Liver (tissue), 9 donors: ENCODE results near the gene ATP6V1G2. TPM values are rescaled to one million over a fixed set of nuclear protein-coding genes. Genes with fewer than 3 reads are reported as not detected.

ENCODE experiments used
- DNase-seq: peaks from one replicate; pipeline ENCODE4 v3.0.0-alpha.2; 2017; ENCODE audit warnings: low spot score
- H3K27ac ChIP-seq, 2 donors: one replicate each; pipeline ENCODE4 v1.7.0; 2013; ENCODE audit warnings: inconsistent platforms in 2 of 2, low read length in 2 of 2, control low read depth in 1 of 2, low read depth in 1 of 2, mild to moderate bottlenecking in 1 of 2
- H3K27me3 ChIP-seq, 4 donors: one replicate each; pipeline versions ENCODE4 v1.6.1 to v1.7.0; 2013; ENCODE audit warnings: low read length in 3 of 4, inconsistent platforms in 1 of 4, mild to moderate bottlenecking in 1 of 4, moderate library complexity in 1 of 4; ENCODE audit not compliant: control insufficient read depth in 4 of 4, insufficient read depth in 4 of 4
- H3K36me3 ChIP-seq, 4 donors: one replicate each; pipeline versions ENCODE4 v1.6.1 to v1.7.0; 2013; ENCODE audit warnings: low read length in 3 of 4, mild to moderate bottlenecking in 3 of 4, low read depth in 1 of 4, moderate library complexity in 1 of 4; ENCODE audit not compliant: control insufficient read depth in 4 of 4, insufficient read depth in 3 of 4
- H3K4me1 ChIP-seq, 4 donors: one replicate each; pipeline versions ENCODE4 v1.6.1 to v1.7.0; 2013; ENCODE audit warnings: low read length in 3 of 4, mild to moderate bottlenecking in 3 of 4, moderate library complexity in 1 of 4; ENCODE audit not compliant: control insufficient read depth in 4 of 4, insufficient read depth in 4 of 4
- H3K4me3 ChIP-seq, 3 donors: one replicate each; pipeline versions ENCODE4 v1.6.1 to v1.7.0; 2013; ENCODE audit warnings: low read length in 3 of 3, control low read depth in 1 of 3, low read depth in 1 of 3, mild to moderate bottlenecking in 1 of 3
- H3K9ac ChIP-seq, 2 donors: one replicate each; pipeline ENCODE4 v1.7.0; 2013; ENCODE audit warnings: low read length in 2 of 2, mild to moderate bottlenecking in 2 of 2, moderate library complexity in 2 of 2, control low read depth in 1 of 2, low read depth in 1 of 2
- H3K9me3 ChIP-seq, 4 donors: one replicate each; pipeline versions ENCODE4 v1.6.1 to v1.7.0; 2013; ENCODE audit warnings: low read length in 3 of 4; ENCODE audit not compliant: control insufficient read depth in 4 of 4
- CTCF ChIP-seq: fragments of 150-350 bp; IDR thresholded peaks from 2 replicates; pipeline ENCODE4 v1.5.1; 2017; ENCODE audit warnings: improper control_type of control experiment, low read depth, low read length; ENCODE audit not compliant: missing input control
- EGR1 ChIP-seq, 2 donors: IDR thresholded peaks; 2 replicates each; pipeline ENCODE4 v1.6.1; 2016 to 2018; ENCODE audit warnings: antibody characterized with exemption in 2 of 2, low read depth in 2 of 2
- FOXA1 ChIP-seq: IDR thresholded peaks from 2 replicates; pipeline ENCODE4 v1.6.1; 2016; ENCODE audit warnings: antibody characterized with exemption
- FOXA2 ChIP-seq: IDR thresholded peaks from 2 replicates; pipeline ENCODE4 v1.6.1; 2016; ENCODE audit warnings: antibody characterized with exemption
- GABPA ChIP-seq, 2 donors: IDR thresholded peaks in 1 of 2; conservative IDR thresholded peaks in 1 of 2; 2 replicates each; pipeline ENCODE4 v1.6.1; 2016; ENCODE audit warnings: antibody characterized with exemption in 2 of 2, mild to moderate bottlenecking in 1 of 2, moderate library complexity in 1 of 2
- HNF4A ChIP-seq, 2 donors: conservative IDR thresholded peaks; 2 replicates each; pipeline ENCODE4 v1.6.1; 2016; ENCODE audit warnings: antibody characterized with exemption in 2 of 2, mild to moderate bottlenecking in 2 of 2
- HNF4G ChIP-seq: IDR thresholded peaks from 2 replicates; pipeline ENCODE4 v1.6.1; 2016; ENCODE audit warnings: antibody characterized with exemption
- JUND ChIP-seq, 2 donors: IDR thresholded peaks; 2 replicates each; pipeline ENCODE4 v1.6.1; 2016; ENCODE audit warnings: antibody characterized with exemption in 2 of 2
- MAX ChIP-seq: IDR thresholded peaks from 2 replicates; pipeline ENCODE4 v1.6.1; 2016; ENCODE audit warnings: antibody characterized with exemption
- NR2F2 ChIP-seq: IDR thresholded peaks from 2 replicates; pipeline ENCODE4 v1.6.1; 2016; ENCODE audit warnings: antibody characterized with exemption
- RAD21 ChIP-seq, 2 donors: IDR thresholded peaks; 2 replicates each; pipeline ENCODE4 v1.6.1; 2016; ENCODE audit warnings: antibody characterized with exemption in 2 of 2, mild to moderate bottlenecking in 2 of 2
- REST ChIP-seq: IDR thresholded peaks from 2 replicates; pipeline ENCODE4 v1.6.1; 2016; ENCODE audit warnings: antibody characterized with exemption, mild to moderate bottlenecking
- RXRA ChIP-seq, 2 donors: IDR thresholded peaks; 2 replicates each; pipeline ENCODE4 v1.6.1; 2017 to 2018; ENCODE audit warnings: antibody characterized with exemption in 2 of 2, mild to moderate bottlenecking in 1 of 2
- SP1 ChIP-seq: IDR thresholded peaks from 2 replicates; pipeline ENCODE4 v1.6.1; 2018; ENCODE audit warnings: antibody characterized with exemption, mild to moderate bottlenecking
- TAF1 ChIP-seq: conservative IDR thresholded peaks from 2 replicates; pipeline ENCODE4 v1.6.1; 2016; ENCODE audit warnings: antibody characterized with exemption, mild to moderate bottlenecking
- YY1 ChIP-seq: IDR thresholded peaks from 2 replicates; pipeline ENCODE4 v1.6.1; 2016; ENCODE audit warnings: antibody characterized with exemption, mild to moderate bottlenecking
- ZBTB33 ChIP-seq: IDR thresholded peaks from 2 replicates; pipeline ENCODE4 v1.6.1; 2016; ENCODE audit warnings: antibody characterized with exemption
- WGBS: extraction: QIAGEN DNeasy Blood & Tissue Kit; methylation state at CpG from one replicate; pipeline ENCODE4 v1.1.7; 2013; 5-methylcytosine and 5-hydroxymethylcytosine counted together
- polyA plus RNA-seq, 2 donors: library from polyadenylated mRNA; stranded (reverse) in 1 of 2; unstranded in 1 of 2; fragments of 200-250 nt in 1 of 2; fragments of >200 nt in 1 of 2; fragmentation: Nextera tagmentation in 1 of 2; extraction: Ambion mirVana in 1 of 2; gene quantifications; one replicate each; pipeline versions ENCODE4 v1.2.1 to v1.2.3, GENCODE V29; 2013 to 2015
- total RNA-seq, 2 donors: library from RNA; depleted of rRNA; stranded (reverse); fragments of >200 nt; gene quantifications; one replicate each; pipeline ENCODE4 v1.2.3, GENCODE V29; 2014
- TF ChIP-seq, protein P1 (sequence below): IDR thresholded peaks from 2 replicates; pipeline ENCODE4 v1.6.1; 2016; ENCODE audit warnings: antibody characterized with exemption
- donor health status: healthy.
- donor health status: healthy.
- donor health status: healthy.
- donor health status: healthy.
- donor health status: healthy.

The ATP6V1G2 gene
- total and polyA plus RNA-seq, 4 donors: 0.14 to 0.36 (median 0.26) TPM

DNA sequence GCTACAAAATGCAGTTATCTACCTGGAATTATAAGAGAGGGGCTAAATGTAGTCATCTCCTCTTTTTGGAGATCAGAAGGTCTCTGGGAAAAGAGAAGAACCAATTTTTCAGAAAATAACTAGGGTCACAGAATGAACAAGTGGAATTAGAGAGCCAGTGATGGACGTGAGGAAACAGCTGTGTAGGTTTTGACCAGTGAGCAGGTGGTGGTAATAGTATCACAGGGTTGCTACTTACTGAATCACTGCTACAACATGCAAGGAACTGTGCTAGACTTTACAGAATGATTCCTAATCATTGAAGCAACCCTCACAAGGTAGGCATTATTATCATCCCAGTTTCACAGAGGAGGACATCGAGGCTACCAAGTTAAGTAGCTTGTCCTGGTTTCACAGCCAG lies 1.7 kb downstream of the ATP6V1G2 start:
- H3K9ac ChIP-seq: no peak overlapping the region
- H3K27ac ChIP-seq: no peak overlapping the region
- peaks cover 0 to 9% (median 6%) of the 10 kb centered on the region in 4 donors for H3K36me3 ChIP-seq
- no peak overlapping the region for H3K4me3 ChIP-seq
- H3K27me3 ChIP-seq: no peaks in the 10 kb centered on the region
- WGBS: 71% methylated on average over 2 of the region's 2 CpGs
- TF ChIP-seq FOXA1 (no peak), HNF4A (conservative IDR thresholded peaks at IDR 0.05) (no peak), RXRA (IDR thresholded peaks at IDR 0.05) (no peak), RAD21 (IDR thresholded peaks at IDR 0.05) (no peak), SP1 (no peak), NR2F2 (no peak), GABPA (IDR thresholded peaks at IDR 0.05 in 1 of 2, conservative IDR thresholded peaks at IDR 0.05 in 1 of 2) (no peak), MAX (no peak), EGR1 (IDR thresholded peaks at IDR 0.05; ENCODE audit: low read depth in 2 of 2) (no peak), JUND (IDR thresholded peaks at IDR 0.05) (no peak), TAF1 (no peak), REST (no peak), YY1 (no peak), ZBTB33 (no peak), HNF4G (no peak), FOXA2 (no peak), CTCF (no peak)
- TF ChIP-seq, protein P1, sequence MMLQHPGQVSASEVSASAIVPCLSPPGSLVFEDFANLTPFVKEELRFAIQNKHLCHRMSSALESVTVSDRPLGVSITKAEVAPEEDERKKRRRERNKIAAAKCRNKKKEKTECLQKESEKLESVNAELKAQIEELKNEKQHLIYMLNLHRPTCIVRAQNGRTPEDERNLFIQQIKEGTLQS: no peak
- DNase-seq: no peak
- no peaks in the 10 kb centered on the region for H3K9me3 ChIP-seq
- peaks cover 8 to 39% (median 29%) of the 10 kb centered on the region in 4 donors for H3K4me1 ChIP-seq
